Stimulated activated naive CD8-positive, alpha-beta T cell treated with anti-CD3 and anti-CD28 coated beads, Interleukin-15, Interleukin-2, amounts not matched to agents 100 ng/mL and 50 ng/mL, for 24 hours (primary cell): ENCODE data around the gene ECEL1.

Experiments used
- H3K27ac Mint-ChIP-seq: one replicate; pipeline ENCODE4 v1.8.0; 2021; ENCODE audit warnings: mild to moderate bottlenecking, mixed read lengths
- H3K27me3 Mint-ChIP-seq: one replicate; pipeline ENCODE4 v1.8.0; 2021; ENCODE audit warnings: mixed read lengths
- H3K36me3 Mint-ChIP-seq: one replicate; pipeline ENCODE4 v1.8.0; 2021; ENCODE audit warnings: low read depth, mixed read lengths
- H3K4me1 Mint-ChIP-seq: one replicate; pipeline ENCODE4 v1.8.0; 2021; ENCODE audit warnings: low read depth, mixed read lengths
- H3K4me3 Mint-ChIP-seq: one replicate; pipeline ENCODE4 v1.8.0; 2021; ENCODE audit warnings: mild to moderate bottlenecking, mixed read lengths
- H3K9me3 Mint-ChIP-seq: one replicate; pipeline ENCODE4 v1.8.0; 2021; ENCODE audit warnings: mixed read lengths

ECEL1 gene

GRCh38 chr2:232494542-232494941 is 6.9 kb upstream of the ECEL1 start:
- Mint-ChIP-seq H3K4me3 (no peak overlapping the region), H3K36me3 (no peaks in the 10 kb centered on the region), H3K9me3 (no peaks in the 10 kb centered on the region), H3K27ac (no peak overlapping the region), H3K4me1 (no peaks in the 10 kb centered on the region), H3K27me3 (peaks cover 20% of the 10 kb centered on the region)

GRCh38 chr2:232493701-232494474 is 6.3 kb upstream of the ECEL1 start:
- H3K4me1 Mint-ChIP-seq, result no peaks in the 10 kb centered on the region
- no peak overlapping the region for H3K4me3 Mint-ChIP-seq
- no peaks in the 10 kb centered on the region for H3K9me3 Mint-ChIP-seq
- H3K27ac Mint-ChIP-seq, result no peak overlapping the region
- H3K27me3 Mint-ChIP-seq, result peaks cover 27% of the 10 kb centered on the region
- no peaks in the 10 kb centered on the region for H3K36me3 Mint-ChIP-seq

GRCh38 chr2:232492963-232493700 is 5.5 kb upstream of the ECEL1 start:
- H3K27me3 Mint-ChIP-seq, result peaks cover 30% of the 10 kb centered on the region

GRCh38 chr2:232492236-232492848 is 4.7 kb upstream of the ECEL1 start:
- Mint-ChIP-seq H3K36me3 (no peaks in the 10 kb centered on the region), H3K4me3 (no peak overlapping the region), H3K4me1 (no peaks in the 10 kb centered on the region), H3K27me3 (peaks cover 32% of the 10 kb centered on the region), H3K9me3 (no peaks in the 10 kb centered on the region), H3K27ac (no peak overlapping the region)

More at GRCh38 chr2:232492963-232493700, 5.5 kb upstream of the ECEL1 start:
- Mint-ChIP-seq H3K4me1 (no peaks in the 10 kb centered on the region), H3K27ac (no peak overlapping the region), H3K36me3 (no peaks in the 10 kb centered on the region), H3K9me3 (no peaks in the 10 kb centered on the region), H3K4me3 (no peak overlapping the region)

GRCh38 chr2:232491139-232491780 is 3.6 kb upstream of the ECEL1 start:
- no peak overlapping the region for H3K27ac Mint-ChIP-seq

GRCh38 chr2:232490221-232491138 is 2.8 kb upstream of the ECEL1 start:
- no peaks in the 10 kb centered on the region for H3K9me3 Mint-ChIP-seq
- peaks cover 37% of the 10 kb centered on the region for H3K27me3 Mint-ChIP-seq
- H3K27ac Mint-ChIP-seq, result no peak overlapping the region
- H3K4me3 Mint-ChIP-seq, result no peak overlapping the region
- H3K36me3 Mint-ChIP-seq, result no peaks in the 10 kb centered on the region
- H3K4me1 Mint-ChIP-seq, result no peaks in the 10 kb centered on the region

More at GRCh38 chr2:232491139-232491780, 3.6 kb upstream of the ECEL1 start:
- Mint-ChIP-seq H3K36me3 (no peaks in the 10 kb centered on the region), H3K27me3 (peaks cover 36% of the 10 kb centered on the region), H3K9me3 (no peaks in the 10 kb centered on the region), H3K4me1 (no peaks in the 10 kb centered on the region), H3K4me3 (no peak overlapping the region)

GRCh38 chr2:232489516-232490220 is 2.0 kb upstream of the ECEL1 start:
- no peak overlapping the region for H3K27ac Mint-ChIP-seq
- peaks cover 45% of the 10 kb centered on the region for H3K27me3 Mint-ChIP-seq
- H3K36me3 Mint-ChIP-seq, result no peaks in the 10 kb centered on the region
- no peaks in the 10 kb centered on the region for H3K9me3 Mint-ChIP-seq
- peaks cover 5% of the 10 kb centered on the region for H3K4me1 Mint-ChIP-seq
- H3K4me3 Mint-ChIP-seq, result no peak overlapping the region

- H3K4me3 Mint-ChIP-seq, result peak overlapping the region; percentile 3
- H3K27me3 Mint-ChIP-seq, result peaks cover 52% of the 10 kb centered on the region
- H3K36me3 Mint-ChIP-seq, result no peaks in the 10 kb centered on the region
Observed at GRCh38 chr2:232488721-232489300, 1.2 kb upstream of the ECEL1 start.

GRCh38 chr2:232488097-232488711 is 570 bp upstream of the ECEL1 start:
- H3K27ac Mint-ChIP-seq, result no peak overlapping the region
- no peaks in the 10 kb centered on the region for H3K9me3 Mint-ChIP-seq
- no peaks in the 10 kb centered on the region for H3K36me3 Mint-ChIP-seq
- peak overlapping the region; percentile 3 for H3K4me3 Mint-ChIP-seq
- H3K27me3 Mint-ChIP-seq, result peaks cover 52% of the 10 kb centered on the region
- peaks cover 5% of the 10 kb centered on the region for H3K4me1 Mint-ChIP-seq

More at GRCh38 chr2:232488721-232489300, 1.2 kb upstream of the ECEL1 start:
- no peak overlapping the region for H3K27ac Mint-ChIP-seq
- no peaks in the 10 kb centered on the region for H3K9me3 Mint-ChIP-seq
- peaks cover 5% of the 10 kb centered on the region for H3K4me1 Mint-ChIP-seq

GRCh38 chr2:232486558-232487384 is 863 bp downstream of the ECEL1 start:
- Mint-ChIP-seq H3K9me3 (no peaks in the 10 kb centered on the region), H3K4me3 (peak overlapping the region; percentile 32), H3K27me3 (peaks cover 49% of the 10 kb centered on the region), H3K36me3 (no peaks in the 10 kb centered on the region), H3K4me1 (peaks cover 5% of the 10 kb centered on the region), H3K27ac (no peak overlapping the region)

GRCh38 chr2:232485757-232486557 is 1.7 kb downstream of the ECEL1 start:
- no peak overlapping the region for H3K27ac Mint-ChIP-seq
- H3K4me3 Mint-ChIP-seq, result no peak overlapping the region
- H3K9me3 Mint-ChIP-seq, result no peaks in the 10 kb centered on the region
- peaks cover 5% of the 10 kb centered on the region for H3K4me1 Mint-ChIP-seq
- peaks cover 43% of the 10 kb centered on the region for H3K27me3 Mint-ChIP-seq
- H3K36me3 Mint-ChIP-seq, result no peaks in the 10 kb centered on the region

GRCh38 chr2:232485348-232485756 is 2.3 kb downstream of the ECEL1 start:
- no peak overlapping the region for H3K27ac Mint-ChIP-seq
- peaks cover 5% of the 10 kb centered on the region for H3K4me1 Mint-ChIP-seq
- peaks cover 43% of the 10 kb centered on the region for H3K27me3 Mint-ChIP-seq
- H3K4me3 Mint-ChIP-seq, result no peak overlapping the region
- H3K36me3 Mint-ChIP-seq, result no peaks in the 10 kb centered on the region
- no peaks in the 10 kb centered on the region for H3K9me3 Mint-ChIP-seq
